HuH-7 (cell line): ENCODE results near the gene ECSIT.

Source experiments
- DNase-seq: peaks from one replicate; pipeline ENCODE4 v3.0.0; 2011; ENCODE audit warnings: low spot score

ECSIT gene

DNA sequence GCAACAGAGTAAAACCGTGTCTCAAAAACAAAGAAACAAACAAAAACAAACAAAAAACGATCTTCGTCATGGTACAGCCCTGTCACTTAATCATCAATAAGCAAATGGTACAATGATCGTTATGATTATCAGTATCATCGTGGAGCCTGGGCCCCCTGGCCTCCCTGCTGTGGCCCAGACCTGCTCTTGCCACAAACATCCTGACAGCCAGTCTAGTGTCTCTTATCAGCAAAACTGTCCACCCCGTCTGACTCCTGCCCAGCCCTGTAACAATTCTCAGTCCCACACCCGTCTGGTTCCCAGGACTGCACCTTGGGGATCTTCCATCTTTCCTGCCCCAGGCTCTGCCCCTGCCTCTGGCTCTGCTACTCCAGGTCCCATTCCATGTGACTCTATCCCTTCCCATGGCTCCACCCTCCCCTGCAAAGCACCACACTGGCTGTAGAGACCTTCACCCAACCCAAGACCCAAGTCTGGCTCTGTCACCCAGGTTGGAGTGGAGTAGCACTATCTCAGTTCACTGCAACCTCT is 29.0 kb downstream of the ECSIT start:
- no peak for DNase-seq

- DNase-seq, result no peak
These were observed 29.7 kb downstream of the ECSIT start for GRCh38 chr19:11499220-11499726.

- DNase-seq, result peak; percentile 76
These were observed 32.4 kb downstream of the ECSIT start for GRCh38 chr19:11496391-11497163.

DNA sequence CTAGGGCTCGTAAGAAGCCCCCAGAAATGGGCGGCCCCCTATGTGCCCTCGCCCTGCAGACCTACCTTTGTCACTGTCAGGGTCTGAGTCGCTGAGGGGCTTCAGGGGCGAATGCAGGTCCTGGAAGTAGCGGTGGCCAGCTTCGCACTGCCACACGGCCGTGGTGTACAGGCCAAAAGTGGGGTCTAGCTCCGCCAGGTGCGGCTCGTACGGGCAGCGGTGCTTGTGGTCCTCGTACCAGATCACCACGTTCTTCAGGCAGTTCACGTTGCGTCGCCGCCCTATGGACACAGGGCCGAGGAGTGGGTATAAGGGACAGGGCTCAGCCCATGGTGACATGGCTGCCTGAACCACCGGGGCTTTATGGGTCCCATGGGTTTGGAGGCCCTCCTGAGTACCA is 33.0 kb downstream of the ECSIT start:
- no peak for DNase-seq

DNA sequence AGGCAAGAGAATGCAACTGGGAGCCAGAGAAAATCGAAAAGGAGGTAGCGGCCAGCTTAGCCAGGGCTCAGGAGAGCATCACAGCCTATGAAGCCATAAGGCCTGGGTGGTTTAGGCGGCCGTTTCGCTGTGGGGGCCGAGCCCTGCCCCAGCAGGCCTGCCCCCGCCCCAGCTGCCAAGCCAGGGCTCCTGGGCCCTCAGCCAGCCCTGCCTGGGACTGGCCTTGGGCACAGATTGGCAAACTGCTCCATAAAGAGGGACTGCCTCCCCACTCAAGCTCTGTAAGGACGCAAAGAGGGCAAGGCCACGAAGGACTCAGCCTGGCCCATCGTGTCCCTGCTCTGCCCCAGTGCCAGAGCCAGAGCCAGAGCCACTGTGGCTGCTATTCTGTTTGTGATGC is 33.5 kb downstream of the ECSIT start:
- no peak for DNase-seq

GRCh38 chr19:11494634-11495285 is 34.2 kb downstream of the ECSIT start:
- no peak for DNase-seq

DNA sequence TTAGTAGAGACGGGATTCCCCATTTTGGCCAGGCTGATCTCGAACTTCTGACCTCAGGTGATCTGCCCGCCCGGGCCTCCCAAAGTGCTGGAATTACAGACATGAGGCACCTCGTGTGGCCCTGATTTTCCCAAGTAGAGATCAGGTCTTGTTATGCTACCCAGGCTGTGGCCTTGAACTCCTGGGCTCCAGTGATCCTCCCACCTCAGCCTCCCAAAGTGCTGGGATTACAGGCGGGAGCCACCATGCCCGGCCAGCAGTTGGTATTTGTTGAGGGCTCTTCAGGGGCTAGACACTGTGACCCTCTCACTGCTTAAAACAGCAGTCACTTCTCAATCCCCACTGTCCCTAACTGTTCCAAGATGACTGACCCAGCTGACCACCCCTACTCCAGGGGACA is 39.6 kb downstream of the ECSIT start:
- DNase-seq, result no peak

GRCh38 chr19:11486661-11487503 is 42.1 kb downstream of the ECSIT start:
- DNase-seq, result no peak

DNA sequence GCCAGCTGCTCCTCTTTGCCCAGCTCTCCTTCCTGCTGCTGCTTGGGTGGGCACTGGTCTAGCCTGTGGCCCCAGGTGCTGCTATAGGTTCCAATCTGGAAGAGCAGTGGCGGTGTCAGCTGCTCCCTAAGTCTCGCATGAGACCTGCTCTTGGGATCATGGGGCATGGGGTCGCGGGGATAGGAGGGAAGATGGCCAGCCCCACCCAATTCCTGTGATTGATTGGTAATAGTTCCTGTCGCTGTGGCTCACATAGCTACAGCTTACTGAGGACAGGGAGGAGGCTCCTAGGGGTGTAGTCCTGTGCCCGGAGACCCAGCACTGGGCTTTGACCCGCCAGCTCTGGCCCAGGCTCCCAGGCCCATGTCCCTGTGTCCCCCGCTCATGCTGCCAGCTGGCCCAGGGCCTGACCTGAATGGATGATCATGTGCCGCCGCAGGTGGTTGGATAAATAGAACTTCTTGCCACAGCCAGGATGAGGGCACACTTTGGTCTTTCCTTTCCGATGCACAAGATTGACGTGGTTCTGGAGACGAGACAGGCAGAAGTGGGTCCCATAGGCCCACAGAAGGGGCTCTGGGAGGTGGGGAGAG is 43.6 kb downstream of the ECSIT start:
- DNase-seq, result no peak

DNA sequence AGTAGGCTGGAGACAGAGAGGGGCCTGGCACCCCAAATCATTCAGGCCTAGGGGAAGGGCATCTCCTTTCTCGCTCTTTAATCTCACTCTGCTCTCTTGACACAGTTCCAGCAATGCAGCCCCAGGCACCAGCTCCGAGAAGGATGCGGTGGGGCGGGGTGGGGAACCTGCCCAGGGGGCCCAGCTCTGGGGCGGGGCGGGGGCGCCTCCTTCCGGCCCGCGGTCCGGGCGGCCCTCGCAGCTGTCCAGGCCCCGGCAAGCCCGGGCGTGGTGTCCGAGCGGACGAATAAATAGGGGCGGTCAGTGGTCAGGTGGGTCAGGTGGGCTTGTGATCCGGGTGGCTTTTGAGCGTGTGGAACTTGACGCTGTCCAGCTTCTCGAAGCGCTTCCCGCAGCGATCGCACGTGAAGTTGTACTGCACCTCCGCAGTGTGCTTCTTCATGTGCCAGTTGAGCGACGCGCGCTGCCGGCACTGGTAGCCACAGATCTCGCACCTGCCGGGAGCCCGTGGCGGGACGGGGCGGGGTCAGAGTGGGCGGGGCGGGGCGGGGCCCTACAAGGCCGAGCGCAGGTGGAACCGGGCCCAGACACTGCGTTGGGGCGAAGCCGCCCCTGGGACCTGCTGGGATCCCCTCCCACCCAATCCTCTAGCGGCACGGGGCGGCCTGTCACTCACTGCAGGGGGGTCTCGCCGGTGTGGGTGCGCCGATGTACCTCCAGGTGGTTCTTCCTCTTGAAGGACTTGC is 45.4 kb downstream of the ECSIT start:
- DNase-seq, result no peak

GRCh38 chr19:11482384-11483050 is 46.4 kb downstream of the ECSIT start:
- peak; percentile 84 for DNase-seq

GRCh38 chr19:11481534-11482383 is 47.2 kb downstream of the ECSIT start:
- DNase-seq, result no peak

DNA sequence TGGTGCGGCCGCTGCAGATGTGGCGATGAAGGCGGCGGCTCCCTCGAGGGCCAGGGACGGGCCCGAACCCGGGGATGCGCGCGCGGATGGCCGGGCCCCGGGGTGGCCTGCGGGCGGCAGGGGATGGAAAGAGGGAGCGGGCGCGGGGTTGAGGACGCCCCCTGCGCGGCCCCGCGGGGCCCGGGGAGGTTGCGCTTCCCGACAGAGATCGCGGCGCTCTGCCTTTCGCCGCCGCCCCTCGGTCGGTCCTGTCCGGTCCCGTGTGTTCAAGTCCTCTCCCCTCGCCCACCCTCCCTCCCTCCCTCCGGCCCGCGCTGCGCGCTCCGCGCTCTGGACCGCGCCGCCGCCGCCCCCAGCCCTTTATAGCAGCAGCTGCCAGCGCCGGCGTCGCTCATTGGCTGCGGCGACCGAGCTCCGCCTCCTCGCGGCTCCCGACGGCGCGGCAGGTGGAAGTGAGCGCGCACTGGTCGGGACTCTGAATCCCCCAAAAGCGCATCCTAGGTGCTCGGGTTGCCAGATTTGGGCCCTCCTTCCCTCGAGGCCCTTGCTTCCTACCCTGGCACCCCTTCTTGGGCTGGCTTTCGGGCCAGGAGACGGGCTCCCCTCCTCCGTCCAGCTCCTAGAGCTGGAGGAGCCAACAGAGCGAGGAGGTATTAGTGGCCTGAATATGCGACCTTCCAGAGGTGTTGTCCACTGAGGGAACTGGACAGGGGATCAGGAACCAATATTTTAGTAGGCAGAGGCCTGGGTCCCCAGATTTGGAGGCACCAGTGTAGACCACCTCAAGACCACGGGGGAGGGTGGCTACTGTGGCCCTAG is 48.0 kb downstream of the ECSIT start, which contains the start of gene ELAVL3:
ELAVL3 (minus strand) TSS at position 332 of the 819 bp plus-strand sequence. CDS start 438 bp downstream, outside the sequence.
- no peak for DNase-seq

DNA sequence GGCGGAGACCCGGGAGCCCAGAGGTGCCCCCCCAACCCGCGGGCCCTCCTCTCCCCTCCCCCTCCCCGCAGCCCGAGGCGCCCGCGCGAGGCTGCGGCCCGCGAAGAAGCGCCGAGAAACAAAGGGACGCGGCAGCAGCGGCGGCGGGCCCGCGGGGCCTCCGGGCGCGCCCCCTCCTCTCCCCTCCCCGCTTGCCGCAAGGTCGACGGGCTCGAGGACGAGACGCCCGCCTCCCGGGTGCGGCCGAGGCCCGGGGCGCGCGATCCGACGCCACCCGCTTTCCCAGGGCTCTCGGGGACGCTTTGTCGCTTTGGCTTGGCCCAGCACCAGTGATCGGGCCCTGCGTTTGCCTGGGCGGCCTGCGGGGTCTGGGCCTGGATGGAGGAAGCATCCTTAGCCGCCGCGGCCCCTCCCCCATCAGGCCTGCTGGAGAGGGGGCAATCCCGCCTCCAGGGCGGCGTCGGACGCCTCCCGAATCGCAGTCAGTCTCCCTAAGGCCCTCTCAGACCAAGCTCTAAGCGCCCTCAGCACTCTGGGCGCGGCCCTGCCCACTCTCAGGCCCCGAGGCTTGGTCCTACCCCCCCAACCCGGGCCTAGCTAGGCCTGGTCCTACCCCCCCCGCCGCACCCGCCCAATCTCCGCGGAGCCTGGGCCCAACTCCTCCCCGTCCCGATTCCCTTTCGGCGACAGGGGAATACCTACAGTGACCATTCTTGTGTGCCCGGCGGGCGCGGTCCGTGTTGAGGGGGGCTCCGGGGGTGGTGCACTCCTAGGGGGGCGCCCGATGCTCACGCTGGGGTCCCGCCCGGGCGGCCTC is 48.8 kb downstream of the ECSIT start:
- no peak for DNase-seq

DNA sequence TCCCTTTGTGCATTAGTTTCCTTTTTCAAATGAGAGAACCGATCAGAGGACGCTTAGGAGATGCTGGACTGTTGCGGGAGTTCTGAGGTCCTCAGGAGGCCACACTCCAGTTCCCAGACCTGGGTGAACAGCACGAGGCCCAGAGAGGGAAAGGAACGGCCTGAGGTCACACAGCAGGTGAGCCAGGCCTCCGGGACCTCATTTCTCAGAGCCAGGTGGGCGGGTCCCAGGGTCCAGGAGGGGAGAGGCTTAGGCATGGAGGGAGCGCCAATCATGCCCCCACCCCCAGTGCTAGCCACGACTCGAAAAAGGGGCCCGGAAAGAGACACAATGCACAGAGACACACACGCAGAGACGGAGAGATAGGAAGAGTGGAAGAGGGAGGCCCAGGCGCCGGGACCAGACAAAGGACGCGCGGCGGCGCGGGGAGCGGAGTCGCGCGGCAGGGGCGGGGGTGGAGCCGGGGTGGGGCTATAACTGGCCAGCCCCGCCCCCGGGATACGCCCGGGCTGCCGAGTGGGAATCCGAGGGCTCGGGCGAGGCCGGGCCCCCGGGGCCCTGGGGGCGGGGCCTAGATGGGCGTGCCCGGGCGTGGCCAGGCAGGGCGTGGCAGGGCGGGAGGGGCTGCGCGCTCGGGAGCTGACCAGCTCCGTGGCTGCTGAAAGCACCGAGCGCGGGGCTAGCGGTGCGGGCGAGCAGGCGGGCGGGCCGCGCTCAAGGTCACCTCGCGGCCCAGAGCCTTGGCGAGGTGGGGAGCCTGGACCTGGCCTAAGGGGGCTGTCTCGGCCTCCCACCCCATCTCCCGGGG is 49.6 kb downstream of the ECSIT start:
- DNase-seq, result no peak

GRCh38 chr19:11478167-11479089 is 50.5 kb downstream of the ECSIT start:
- no peak for DNase-seq
